ENCODE data around the gene SLC6A19. TPM values are rescaled to one million over a fixed set of nuclear protein-coding genes. Genes with fewer than 3 reads are reported as not detected.

Gene SLC6A19
- total RNA-seq, 1 experiment from 2014 or later, result not detected

- H3K4me1 ChIP-seq (ENCODE audit: insufficient read depth, low read length, poor library complexity, severe bottlenecking), result no peaks in the 10 kb centered on the region
- CTCF ChIA-PET, result no interaction called here
- H3K36me3 ChIP-seq (ENCODE audit: insufficient read depth, low read length, poor library complexity, severe bottlenecking), result no peaks in the 10 kb centered on the region
- H3K27me3 ChIP-seq (replicated peaks; ENCODE audit: insufficient read depth, low read depth, low read length, poor library complexity), result no peaks in the 10 kb centered on the region
- no peak overlapping the region for H3K27ac ChIP-seq (ENCODE audit: low read depth, low read length, poor library complexity, severe bottlenecking)
- no peaks in the 10 kb centered on the region for H3K9me3 ChIP-seq (ENCODE audit: low read depth, low read length, poor library complexity, severe bottlenecking)
- no peak for DNase-seq (ENCODE audit: low spot score)
- POLR2A ChIA-PET (ENCODE audit: low non-redundant PET), result no interaction called here
- TF ChIP-seq EZH2 (IDR thresholded peaks at IDR 0.05; ENCODE audit: borderline replicate concordance, low read depth, low read length, poor library complexity, severe bottlenecking) (no peak), CTCF (conservative IDR thresholded peaks at IDR 0.05; ENCODE audit: low read depth, low read length) (no peak)
- no peak overlapping the region for H3K4me3 ChIP-seq (ENCODE audit: low read depth, low read length, poor library complexity, severe bottlenecking)
- no TSS peak for BruUV-seq (replicated peaks)
- intact Hi-C loops (cut with micrococcal nuclease; ENCODE audit: unreplicated experiment), result no loop called here
Measured at GRCh38 chr5:1214163-1214935, 13.0 kb downstream of the SLC6A19 start.

- Histone ChIP-seq H3K4me1 (ENCODE audit: insufficient read depth, low read length, poor library complexity, severe bottlenecking) (no peaks in the 10 kb centered on the region), H3K27me3 (replicated peaks; ENCODE audit: insufficient read depth, low read depth, low read length, poor library complexity) (no peaks in the 10 kb centered on the region), H3K4me3 (ENCODE audit: low read depth, low read length, poor library complexity, severe bottlenecking) (no peak overlapping the region), H3K27ac (ENCODE audit: low read depth, low read length, poor library complexity, severe bottlenecking) (no peak overlapping the region), H3K36me3 (ENCODE audit: insufficient read depth, low read length, poor library complexity, severe bottlenecking) (no peaks in the 10 kb centered on the region), H3K9me3 (ENCODE audit: low read depth, low read length, poor library complexity, severe bottlenecking) (no peaks in the 10 kb centered on the region)
- DNase-seq (ENCODE audit: low spot score), result no peak
- BruUV-seq (replicated peaks), result no TSS peak
- TF ChIP-seq CTCF (conservative IDR thresholded peaks at IDR 0.05; ENCODE audit: low read depth, low read length), result no peak
- TF ChIP-seq EZH2 (IDR thresholded peaks at IDR 0.05; ENCODE audit: borderline replicate concordance, low read depth, low read length, poor library complexity, severe bottlenecking), result no peak
- ChIA-PET CTCF (no interaction called here), POLR2A (ENCODE audit: low non-redundant PET) (no interaction called here)
- intact Hi-C loops (cut with micrococcal nuclease; ENCODE audit: unreplicated experiment), result no loop called here
Measured at GRCh38 chr5:1214936-1215220, 13.5 kb downstream of the SLC6A19 start.

- Histone ChIP-seq H3K9me3 (ENCODE audit: low read depth, low read length, poor library complexity, severe bottlenecking) (no peaks in the 10 kb centered on the region), H3K27ac (ENCODE audit: low read depth, low read length, poor library complexity, severe bottlenecking) (no peak overlapping the region), H3K27me3 (replicated peaks; ENCODE audit: insufficient read depth, low read depth, low read length, poor library complexity) (no peaks in the 10 kb centered on the region), H3K4me3 (ENCODE audit: low read depth, low read length, poor library complexity, severe bottlenecking) (no peak overlapping the region), H3K4me1 (ENCODE audit: insufficient read depth, low read length, poor library complexity, severe bottlenecking) (no peaks in the 10 kb centered on the region), H3K36me3 (ENCODE audit: insufficient read depth, low read length, poor library complexity, severe bottlenecking) (no peaks in the 10 kb centered on the region)
- ChIA-PET CTCF (no interaction called here), POLR2A (ENCODE audit: low non-redundant PET) (no interaction called here)
- no peak for TF ChIP-seq CTCF (conservative IDR thresholded peaks at IDR 0.05; ENCODE audit: low read depth, low read length)
- TF ChIP-seq EZH2 (IDR thresholded peaks at IDR 0.05; ENCODE audit: borderline replicate concordance, low read depth, low read length, poor library complexity, severe bottlenecking), result no peak
- intact Hi-C loops (cut with micrococcal nuclease; ENCODE audit: unreplicated experiment), result no loop called here
- BruUV-seq (replicated peaks), result no TSS peak
- no peak for DNase-seq (ENCODE audit: low spot score)
Measured at GRCh38 chr5:1215320-1216096, 14.1 kb downstream of the SLC6A19 start.

Data from A673 (cell line).